RWPE2 (cell line): ENCODE results near the gene SDCCAG8.
A peak's percentile ranks its signal among the peaks of the same experiment; 100 is the strongest.
"Not testable (repeated sequence)": the region's sequence is repeated elsewhere in the genome, so short reads cannot be mapped to it uniquely, and the experiment has no call there.

ENCODE experiments used
- ATAC-seq: fragments of 200-7000 bp; cut with Tn5 transposase; 3 replicates; pipeline ENCODE4 v1.9.1; 2021; ENCODE audit warnings: low read depth
- DNase-seq: peaks from one replicate; pipeline ENCODE4 v3.0.0-alpha.2; 2020; ENCODE audit warnings: low spot score
- H3K27ac ChIP-seq: fragments of 450-650 bp; 2 replicates; pipeline ENCODE4 v1.5.1; 2017; ENCODE audit warnings: mild to moderate bottlenecking; ENCODE audit not compliant: poor library complexity, severe bottlenecking
- H3K27me3 ChIP-seq: fragments of 250-450 bp; sonication (Bioruptor Pico); 2 replicates; pipeline ENCODE4 v1.5.1; 2021; ENCODE audit warnings: mild to moderate bottlenecking, moderate library complexity; ENCODE audit not compliant: insufficient read depth, poor library complexity, severe bottlenecking
- H3K36me3 ChIP-seq: fragments of 250-450 bp; sonication (Bioruptor Pico); 2 replicates; pipeline ENCODE4 v1.5.1; 2020; ENCODE audit warnings: low read depth, mild to moderate bottlenecking, moderate library complexity
- H3K4me1 ChIP-seq: fragments of 250-450 bp; sonication (Bioruptor Pico); 2 replicates; pipeline ENCODE4 v1.5.1; 2021; ENCODE audit warnings: mild to moderate bottlenecking, moderate library complexity; ENCODE audit not compliant: insufficient read depth, poor library complexity, severe bottlenecking
- H3K4me3 ChIP-seq: fragments of 250-450 bp; sonication (Bioruptor Pico); 2 replicates; pipeline ENCODE4 v1.5.1; 2021; ENCODE audit warnings: mild to moderate bottlenecking, moderate library complexity; ENCODE audit not compliant: severe bottlenecking
- H3K9me3 ChIP-seq: fragments of 250-450 bp; sonication (Bioruptor Pico); 2 replicates; pipeline ENCODE4 v1.5.1; 2021; ENCODE audit warnings: mild to moderate bottlenecking, moderate library complexity; ENCODE audit not compliant: severe bottlenecking
- CTCF ChIP-seq: fragments of 450-650 bp; IDR thresholded peaks from one replicate; pipeline ENCODE4 v1.5.1; 2017; ENCODE audit warnings: mild to moderate bottlenecking, moderate library complexity; ENCODE audit not compliant: poor library complexity, severe bottlenecking

Gene SDCCAG8

DNA sequence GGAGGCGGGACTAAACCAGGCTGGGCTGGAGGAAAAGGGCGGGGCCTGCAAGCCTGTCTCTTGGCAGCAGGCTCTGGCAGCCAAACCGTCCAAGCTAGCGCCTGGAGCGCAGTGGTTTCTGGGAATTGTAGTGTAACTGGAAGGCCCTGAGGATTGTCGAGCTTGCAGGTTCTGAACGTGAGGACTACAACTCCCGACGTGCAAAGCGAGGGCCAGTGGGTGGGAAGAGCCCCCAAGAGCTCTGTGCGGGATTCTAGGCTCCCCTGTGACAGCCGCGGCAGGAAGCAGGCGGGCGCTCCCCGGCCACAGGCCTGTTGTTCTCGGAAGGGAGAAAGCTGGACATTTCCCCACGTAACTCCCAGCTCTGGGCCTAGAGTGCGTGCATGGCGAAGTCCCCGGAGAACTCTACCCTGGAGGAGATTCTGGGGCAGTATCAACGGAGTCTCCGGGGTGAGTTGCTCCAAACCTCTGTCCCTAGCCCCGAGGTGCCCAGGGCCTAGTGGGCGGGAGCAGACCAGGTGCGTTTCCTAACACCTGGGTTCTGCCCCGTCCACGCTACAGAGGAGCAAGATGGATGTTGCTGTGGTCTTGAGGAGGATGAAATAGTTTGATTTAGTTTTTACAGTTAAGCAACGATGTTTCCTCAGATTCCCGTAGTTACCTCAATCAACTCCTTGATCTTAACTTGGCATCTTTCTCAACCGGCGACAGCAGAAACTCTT, at the start of gene SDCCAG8:
Gene SDCCAG8 (plus strand): TSS at position 251 of the 722 bp plus-strand sequence. CDS start 133 bp downstream, at position 384.
- peak within 1 kb of the TSS; percentile 87 for H3K27ac ChIP-seq
- H3K4me1 ChIP-seq, result peaks cover 31% of the 10 kb centered on the region

DNA sequence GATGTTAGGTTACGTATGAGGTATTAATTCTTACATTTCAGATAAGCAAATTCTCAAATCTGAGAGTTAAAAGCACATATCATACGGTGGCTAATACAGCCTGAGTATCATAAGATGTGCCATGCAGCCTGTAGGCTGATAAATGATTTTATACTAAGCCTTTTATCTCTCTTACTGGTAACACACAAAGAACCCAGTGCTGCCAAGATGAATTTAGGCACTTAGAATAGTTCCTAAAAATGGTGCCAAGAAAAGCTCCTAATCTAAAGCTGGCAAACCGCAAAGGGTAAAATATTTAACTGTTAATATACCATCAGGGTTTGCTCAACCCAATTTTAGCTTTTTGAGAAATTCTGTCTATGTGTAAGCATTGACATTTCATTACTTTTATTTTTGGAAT, 43.9 kb upstream of the SDCCAG8 start:
- not testable (repeated sequence) for H3K36me3 ChIP-seq, H3K4me3 ChIP-seq, H3K27ac ChIP-seq, H3K9me3 ChIP-seq, H3K27me3 ChIP-seq, DNase-seq, ATAC-seq
- peaks cover 13% of the 10 kb centered on the region for H3K4me1 ChIP-seq

More for the DNA sequence above, at the start of gene SDCCAG8:
- Histone ChIP-seq H3K27me3 (no peaks in the 10 kb centered on the region), H3K36me3 (peaks cover 3% of the 10 kb centered on the region; the same call in 1 of the 2 replicates), H3K4me3 (peak within 1 kb of the TSS; percentile 72), H3K9me3 (no peaks in the 10 kb centered on the region)
- DNase-seq (peak; percentile 95), ATAC-seq (peak; percentile 86)
- no peak for TF ChIP-seq CTCF

- DNase-seq (no peak), ATAC-seq (peak; percentile 35; the same call in 1 of the 3 replicates)
- Histone ChIP-seq H3K36me3 (peaks cover 9% of the 10 kb centered on the region), H3K4me1 (peaks cover 13% of the 10 kb centered on the region), H3K27ac (peak overlapping the region; percentile 31), H3K4me3 (no peak overlapping the region), H3K9me3 (no peaks in the 10 kb centered on the region), H3K27me3 (no peaks in the 10 kb centered on the region)
- TF ChIP-seq CTCF, result no peak
Measured at GRCh38 chr1:243213045-243213787, 42.6 kb upstream of the SDCCAG8 start.

- not testable (repeated sequence) for DNase-seq, H3K27ac ChIP-seq, H3K4me3 ChIP-seq, ATAC-seq, H3K27me3 ChIP-seq, H3K9me3 ChIP-seq
- Histone ChIP-seq H3K36me3 (peaks cover 22% of the 10 kb centered on the region), H3K4me1 (peaks cover 13% of the 10 kb centered on the region)
Measured at GRCh38 chr1:243215276-243215875, 40.5 kb upstream of the SDCCAG8 start.

DNA sequence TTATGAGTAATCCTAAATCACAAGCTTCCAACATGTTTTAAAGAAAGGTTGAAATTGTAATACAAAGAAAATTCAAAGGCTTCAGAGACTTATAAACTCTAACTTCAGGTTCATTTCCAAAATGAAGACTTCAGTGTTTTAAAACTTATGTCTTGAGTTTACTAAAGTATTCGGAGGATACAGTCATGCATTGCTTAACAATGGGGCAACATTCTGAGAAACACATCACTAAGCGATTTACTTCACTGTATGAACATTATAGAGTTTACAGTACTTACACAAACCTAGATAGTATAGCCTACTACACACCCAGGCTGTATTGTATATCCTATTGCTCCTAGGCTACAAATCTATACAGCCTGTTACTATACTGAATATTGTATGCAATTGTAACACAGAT, 39.1 kb upstream of the SDCCAG8 start:
- no peak for ATAC-seq
- DNase-seq, result no peak
- no peak for TF ChIP-seq CTCF
- H3K27me3 ChIP-seq, result no peaks in the 10 kb centered on the region
- H3K9me3 ChIP-seq, result no peaks in the 10 kb centered on the region
- H3K36me3 ChIP-seq, result peaks cover 36% of the 10 kb centered on the region
- H3K4me1 ChIP-seq, result peaks cover 13% of the 10 kb centered on the region
- H3K4me3 ChIP-seq, result no peak overlapping the region
- H3K27ac ChIP-seq, result no peak overlapping the region
